HepG2 (cell line): ENCODE measurements around the gene MYH9. TPM values are rescaled to one million over a fixed set of nuclear protein-coding genes. Genes with fewer than 3 reads are reported as not detected.

Experiments
- EP300 ChIP-seq, 3 experiments: sonication (generic) in 1 of 3; formaldehyde crosslinking in 1 of 3; IDR thresholded peaks; 2 replicates each; pipeline versions ENCODE4 v1.5.1 to v1.6.1; 2011 to 2020; ENCODE audit warnings: low read depth in 2 of 3, low read length in 2 of 3, borderline replicate concordance in 1 of 3, improper control_type of control experiment in 1 of 3, mild to moderate bottlenecking in 1 of 3, missing genetic modification reagents in 1 of 3, moderate library complexity in 1 of 3
- TCF12 ChIP-seq, 2 experiments: fragments of 450-650 bp in 1 of 2; sonication (generic) in 1 of 2; formaldehyde crosslinking in 1 of 2; IDR thresholded peaks; 2 replicates each; pipeline versions ENCODE4 v1.6.1 to v1.8.0; 2017 to 2022; ENCODE audit warnings: antibody characterized with exemption in 1 of 2, mild to moderate bottlenecking in 1 of 2, missing genetic modification reagents in 1 of 2, moderate library complexity in 1 of 2
- TOE1 ChIP-seq: sonication (generic); formaldehyde crosslinking; IDR thresholded peaks from 2 replicates; pipeline ENCODE4 v1.4.0; 2020; ENCODE audit warnings: mild to moderate bottlenecking, missing genetic modification reagents
- ZNF567 ChIP-seq: sonication (generic); formaldehyde crosslinking; IDR thresholded peaks from 2 replicates; pipeline ENCODE4 v1.8.1; 2023; ENCODE audit warnings: mild to moderate bottlenecking, missing genetic modification reagents, borderline replicate concordance
- polyA plus RNA-seq, 8 experiments: library from polyadenylated mRNA; depleted of rRNA in 3 of 8; stranded (reverse) in 7 of 8; unstranded in 1 of 8; fragments of >200 nt; fragmentation: Illumina TruSeq in 4 of 8; extraction: Trizol in 4 of 8; gene quantifications; 2 replicates each; pipeline versions ENCODE4 v1.2.1 to v1.2.3, GENCODE V29; 2011 to 2016; ENCODE audit warnings: low read depth in 4 of 8, missing spikeins in 1 of 8, mixed read lengths in 1 of 8; ENCODE audit not compliant: insufficient read depth in 1 of 8
- total RNA-seq, 5 experiments: library from RNA; depleted of rRNA; stranded (reverse); fragments of >200 nt; fragmentation: Illumina TruSeq; extraction: Trizol; gene quantifications; 2 replicates each; pipeline ENCODE4 v1.2.3, GENCODE V29; 2016; ENCODE audit warnings: low read depth in 1 of 5
- TF ChIP-seq, protein P1 (sequence below): sonication (generic); formaldehyde crosslinking; IDR thresholded peaks from 2 replicates; pipeline ENCODE4 v1.5.1; 2020; ENCODE audit warnings: missing genetic modification reagents, mild to moderate bottlenecking, borderline replicate concordance
- TF ChIP-seq, protein P2 (sequence below): sonication (generic); formaldehyde crosslinking; IDR thresholded peaks from 2 replicates; pipeline ENCODE4 v1.9.0; 2021; ENCODE audit warnings: mild to moderate bottlenecking, missing genetic modification reagents
- TF ChIP-seq, protein P3 (sequence below): sonication (generic); formaldehyde crosslinking; IDR thresholded peaks from one replicate; pipeline ENCODE4 v1.5.1; 2020; ENCODE audit warnings: mild to moderate bottlenecking, missing genetic modification reagents; ENCODE audit errors: not compliant biosample characterization
- TF ChIP-seq, protein P4 (sequence below): sonication (generic); formaldehyde crosslinking; IDR thresholded peaks from 2 replicates; pipeline ENCODE4 v1.5.0; 2020; ENCODE audit warnings: missing genetic modification reagents

MYH9 gene
- total and polyA plus RNA-seq, 2 of the 13 experiments (the other 11 are each of a cell fraction or from before 2014, with no cell fraction given) = 50.7 to 98.5 TPM

DNA sequence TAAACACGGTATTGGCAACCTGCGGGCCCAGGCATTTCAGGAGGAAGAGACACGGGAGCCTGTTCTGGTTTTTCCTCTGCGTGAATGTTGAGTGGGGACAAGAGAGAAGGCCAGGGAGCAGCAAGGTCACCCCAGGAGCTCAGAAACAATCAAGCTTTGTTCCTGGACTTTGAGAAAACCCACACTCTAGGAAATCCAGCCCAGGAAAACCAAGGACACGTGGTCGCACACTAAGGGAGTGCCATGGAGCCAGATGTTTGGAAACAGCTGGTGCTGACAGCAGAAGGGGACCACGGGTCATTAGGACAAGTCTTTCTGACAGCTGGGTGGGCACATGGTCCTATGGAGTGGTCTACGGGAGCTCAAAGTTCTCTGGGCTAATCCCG is 44.1 kb downstream of the MYH9 start (continued):
- TF ChIP-seq, protein P1, sequence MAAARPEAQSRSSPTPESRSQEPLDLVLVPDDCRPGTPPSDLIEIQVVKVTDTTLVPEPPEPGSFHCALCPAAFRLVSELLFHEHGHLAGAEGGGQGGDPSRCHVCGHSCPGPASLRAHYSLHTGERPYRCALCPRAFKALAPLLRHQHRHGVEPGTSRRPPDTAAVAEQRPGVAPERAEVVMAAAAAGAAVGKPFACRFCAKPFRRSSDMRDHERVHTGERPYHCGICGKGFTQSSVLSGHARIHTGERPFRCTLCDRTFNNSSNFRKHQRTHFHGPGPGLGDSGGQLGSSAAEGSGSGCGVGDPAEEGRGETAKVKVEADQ (CRISPR knock-in tag) = 0 out of 2 replicates have a peak, but pooled peaks have one; percentile 20
- TF ChIP-seq EP300 (IDR thresholded peaks at IDR 0.05; ENCODE audit: low read depth in 2 of 2, low read length in 2 of 2) = peak in 1 of 2 experiments; percentile 64; a peak in 2 of 4 replicates
- no peak; the same call in 1 of the 2 replicates for TF ChIP-seq EP300 (CRISPR knock-in tag; IDR thresholded peaks at IDR 0.05; ENCODE audit: borderline replicate concordance)
- TF ChIP-seq, protein P2, sequence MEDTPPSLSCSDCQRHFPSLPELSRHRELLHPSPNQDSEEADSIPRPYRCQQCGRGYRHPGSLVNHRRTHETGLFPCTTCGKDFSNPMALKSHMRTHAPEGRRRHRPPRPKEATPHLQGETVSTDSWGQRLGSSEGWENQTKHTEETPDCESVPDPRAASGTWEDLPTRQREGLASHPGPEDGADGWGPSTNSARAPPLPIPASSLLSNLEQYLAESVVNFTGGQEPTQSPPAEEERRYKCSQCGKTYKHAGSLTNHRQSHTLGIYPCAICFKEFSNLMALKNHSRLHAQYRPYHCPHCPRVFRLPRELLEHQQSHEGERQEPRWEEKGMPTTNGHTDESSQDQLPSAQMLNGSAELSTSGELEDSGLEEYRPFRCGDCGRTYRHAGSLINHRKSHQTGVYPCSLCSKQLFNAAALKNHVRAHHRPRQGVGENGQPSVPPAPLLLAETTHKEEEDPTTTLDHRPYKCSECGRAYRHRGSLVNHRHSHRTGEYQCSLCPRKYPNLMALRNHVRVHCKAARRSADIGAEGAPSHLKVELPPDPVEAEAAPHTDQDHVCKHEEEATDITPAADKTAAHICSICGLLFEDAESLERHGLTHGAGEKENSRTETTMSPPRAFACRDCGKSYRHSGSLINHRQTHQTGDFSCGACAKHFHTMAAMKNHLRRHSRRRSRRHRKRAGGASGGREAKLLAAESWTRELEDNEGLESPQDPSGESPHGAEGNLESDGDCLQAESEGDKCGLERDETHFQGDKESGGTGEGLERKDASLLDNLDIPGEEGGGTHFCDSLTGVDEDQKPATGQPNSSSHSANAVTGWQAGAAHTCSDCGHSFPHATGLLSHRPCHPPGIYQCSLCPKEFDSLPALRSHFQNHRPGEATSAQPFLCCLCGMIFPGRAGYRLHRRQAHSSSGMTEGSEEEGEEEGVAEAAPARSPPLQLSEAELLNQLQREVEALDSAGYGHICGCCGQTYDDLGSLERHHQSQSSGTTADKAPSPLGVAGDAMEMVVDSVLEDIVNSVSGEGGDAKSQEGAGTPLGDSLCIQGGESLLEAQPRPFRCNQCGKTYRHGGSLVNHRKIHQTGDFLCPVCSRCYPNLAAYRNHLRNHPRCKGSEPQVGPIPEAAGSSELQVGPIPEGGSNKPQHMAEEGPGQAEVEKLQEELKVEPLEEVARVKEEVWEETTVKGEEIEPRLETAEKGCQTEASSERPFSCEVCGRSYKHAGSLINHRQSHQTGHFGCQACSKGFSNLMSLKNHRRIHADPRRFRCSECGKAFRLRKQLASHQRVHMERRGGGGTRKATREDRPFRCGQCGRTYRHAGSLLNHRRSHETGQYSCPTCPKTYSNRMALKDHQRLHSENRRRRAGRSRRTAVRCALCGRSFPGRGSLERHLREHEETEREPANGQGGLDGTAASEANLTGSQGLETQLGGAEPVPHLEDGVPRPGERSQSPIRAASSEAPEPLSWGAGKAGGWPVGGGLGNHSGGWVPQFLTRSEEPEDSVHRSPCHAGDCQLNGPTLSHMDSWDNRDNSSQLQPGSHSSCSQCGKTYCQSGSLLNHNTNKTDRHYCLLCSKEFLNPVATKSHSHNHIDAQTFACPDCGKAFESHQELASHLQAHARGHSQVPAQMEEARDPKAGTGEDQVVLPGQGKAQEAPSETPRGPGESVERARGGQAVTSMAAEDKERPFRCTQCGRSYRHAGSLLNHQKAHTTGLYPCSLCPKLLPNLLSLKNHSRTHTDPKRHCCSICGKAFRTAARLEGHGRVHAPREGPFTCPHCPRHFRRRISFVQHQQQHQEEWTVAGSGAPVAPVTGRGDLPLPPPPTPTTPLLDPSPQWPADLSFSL = no peak
- TF ChIP-seq, protein P3, sequence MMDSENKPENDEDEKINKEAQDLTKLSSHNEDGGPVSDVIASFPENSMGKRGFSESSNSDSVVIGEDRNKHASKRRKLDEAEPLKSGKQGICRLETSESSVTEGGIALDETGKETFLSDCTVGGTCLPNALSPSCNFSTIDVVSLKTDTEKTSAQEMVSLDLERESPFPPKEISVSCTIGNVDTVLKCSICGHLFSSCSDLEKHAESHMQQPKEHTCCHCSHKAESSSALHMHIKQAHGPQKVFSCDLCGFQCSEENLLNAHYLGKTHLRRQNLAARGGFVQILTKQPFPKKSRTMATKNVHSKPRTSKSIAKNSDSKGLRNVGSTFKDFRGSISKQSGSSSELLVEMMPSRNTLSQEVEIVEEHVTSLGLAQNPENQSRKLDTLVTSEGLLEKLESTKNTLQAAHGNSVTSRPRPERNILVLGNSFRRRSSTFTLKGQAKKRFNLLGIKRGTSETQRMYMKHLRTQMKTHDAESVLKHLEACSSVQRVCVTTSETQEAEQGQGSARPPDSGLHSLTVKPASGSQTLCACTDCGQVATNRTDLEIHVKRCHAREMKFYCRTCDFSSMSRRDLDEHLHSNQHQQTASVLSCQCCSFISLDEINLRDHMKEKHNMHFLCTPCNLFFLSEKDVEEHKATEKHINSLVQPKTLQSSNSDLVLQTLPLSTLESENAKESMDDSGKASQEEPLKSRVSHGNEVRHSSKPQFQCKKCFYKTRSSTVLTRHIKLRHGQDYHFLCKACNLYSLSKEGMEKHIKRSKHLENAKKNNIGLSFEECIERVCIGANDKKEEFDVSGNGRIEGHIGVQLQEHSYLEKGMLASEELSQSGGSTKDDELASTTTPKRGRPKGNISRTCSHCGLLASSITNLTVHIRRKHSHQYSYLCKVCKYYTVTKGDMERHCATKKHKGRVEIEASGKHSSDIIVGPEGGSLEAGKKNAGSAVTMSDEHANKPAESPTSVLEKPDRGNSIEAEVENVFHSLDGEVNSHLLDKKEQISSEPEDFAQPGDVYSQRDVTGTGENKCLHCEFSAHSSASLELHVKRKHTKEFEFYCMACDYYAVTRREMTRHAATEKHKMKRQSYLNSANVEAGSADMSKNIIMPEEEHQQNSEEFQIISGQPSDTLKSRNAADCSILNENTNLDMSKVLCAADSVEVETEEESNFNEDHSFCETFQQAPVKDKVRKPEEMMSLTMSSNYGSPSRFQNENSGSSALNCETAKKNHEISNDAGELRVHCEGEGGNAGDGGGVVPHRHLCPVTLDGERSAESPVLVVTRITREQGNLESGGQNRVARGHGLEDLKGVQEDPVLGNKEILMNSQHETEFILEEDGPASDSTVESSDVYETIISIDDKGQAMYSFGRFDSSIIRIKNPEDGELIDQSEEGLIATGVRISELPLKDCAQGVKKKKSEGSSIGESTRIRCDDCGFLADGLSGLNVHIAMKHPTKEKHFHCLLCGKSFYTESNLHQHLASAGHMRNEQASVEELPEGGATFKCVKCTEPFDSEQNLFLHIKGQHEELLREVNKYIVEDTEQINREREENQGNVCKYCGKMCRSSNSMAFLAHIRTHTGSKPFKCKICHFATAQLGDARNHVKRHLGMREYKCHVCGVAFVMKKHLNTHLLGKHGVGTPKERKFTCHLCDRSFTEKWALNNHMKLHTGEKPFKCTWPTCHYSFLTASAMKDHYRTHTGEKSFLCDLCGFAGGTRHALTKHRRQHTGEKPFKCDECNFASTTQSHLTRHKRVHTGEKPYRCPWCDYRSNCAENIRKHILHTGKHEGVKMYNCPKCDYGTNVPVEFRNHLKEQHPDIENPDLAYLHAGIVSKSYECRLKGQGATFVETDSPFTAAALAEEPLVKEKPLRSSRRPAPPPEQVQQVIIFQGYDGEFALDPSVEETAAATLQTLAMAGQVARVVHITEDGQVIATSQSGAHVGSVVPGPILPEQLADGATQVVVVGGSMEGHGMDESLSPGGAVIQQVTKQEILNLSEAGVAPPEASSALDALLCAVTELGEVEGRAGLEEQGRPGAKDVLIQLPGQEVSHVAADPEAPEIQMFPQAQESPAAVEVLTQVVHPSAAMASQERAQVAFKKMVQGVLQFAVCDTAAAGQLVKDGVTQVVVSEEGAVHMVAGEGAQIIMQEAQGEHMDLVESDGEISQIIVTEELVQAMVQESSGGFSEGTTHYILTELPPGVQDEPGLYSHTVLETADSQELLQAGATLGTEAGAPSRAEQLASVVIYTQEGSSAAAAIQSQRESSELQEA (CRISPR knock-in tag) = no peak
- TF ChIP-seq ZNF567 = no peak
- TF ChIP-seq TOE1 = no peak
- TF ChIP-seq, protein P4, sequence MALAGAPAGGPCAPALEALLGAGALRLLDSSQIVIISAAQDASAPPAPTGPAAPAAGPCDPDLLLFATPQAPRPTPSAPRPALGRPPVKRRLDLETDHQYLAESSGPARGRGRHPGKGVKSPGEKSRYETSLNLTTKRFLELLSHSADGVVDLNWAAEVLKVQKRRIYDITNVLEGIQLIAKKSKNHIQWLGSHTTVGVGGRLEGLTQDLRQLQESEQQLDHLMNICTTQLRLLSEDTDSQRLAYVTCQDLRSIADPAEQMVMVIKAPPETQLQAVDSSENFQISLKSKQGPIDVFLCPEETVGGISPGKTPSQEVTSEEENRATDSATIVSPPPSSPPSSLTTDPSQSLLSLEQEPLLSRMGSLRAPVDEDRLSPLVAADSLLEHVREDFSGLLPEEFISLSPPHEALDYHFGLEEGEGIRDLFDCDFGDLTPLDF (CRISPR knock-in tag) = no peak
- no peak for TF ChIP-seq TCF12 (IDR thresholded peaks at IDR 0.05)
- 0 out of 2 replicates have a peak, but pooled peaks have one; percentile 31 for TF ChIP-seq TCF12 (CRISPR knock-in tag; IDR thresholded peaks at IDR 0.05)
